Prostate gland (tissue), 2 donors: Measurements from ENCODE around the gene AOC1. TPM values are rescaled to one million over a fixed set of nuclear protein-coding genes. Genes with fewer than 3 reads are reported as not detected.
A peak's percentile ranks its signal among the peaks of the same experiment; 100 is the strongest.
"Not testable (repeated sequence)": the region's sequence is repeated elsewhere in the genome, so short reads cannot be mapped to it uniquely, and the experiment has no call there.

ENCODE experiments used
- DNase-seq: peaks from one replicate; pipeline ENCODE4 v3.0.0-alpha.2; 2019; ENCODE audit warnings: low spot score
- H3K27ac ChIP-seq, 2 donors: fragments of 200-600 bp; sonication (generic); 2 replicates each; pipeline ENCODE4 v1.5.1; 2017 to 2019
- H3K27me3 ChIP-seq: fragments of 200-600 bp; sonication (generic); replicated peaks from 2 replicates; pipeline ENCODE4 v1.5.1; 2019; ENCODE audit not compliant: insufficient read depth
- H3K36me3 ChIP-seq, 2 donors: fragments of 200-600 bp; sonication (generic); 1 replicate in 1 of 2; 2 replicates in 1 of 2; pipeline versions ENCODE4 v1.5.1 to v1.8.1; 2017 to 2019
- H3K4me1 ChIP-seq: fragments of 200-600 bp; sonication (generic); replicated peaks from 2 replicates; pipeline ENCODE4 v1.5.1; 2019
- H3K4me3 ChIP-seq, 2 donors: fragments of 200-600 bp; sonication (generic); 2 replicates each; pipeline ENCODE4 v1.5.1; 2017 to 2019
- H3K9me3 ChIP-seq: fragments of 200-600 bp; sonication (generic); 2 replicates; pipeline ENCODE4 v1.5.1; 2017
- POLR2A ChIP-seq: fragments of 450-650 bp; IDR thresholded peaks from one replicate; pipeline ENCODE4 v1.6.1; 2016; ENCODE audit warnings: antibody characterized with exemption, mild to moderate bottlenecking
- POLR2AphosphoS5 ChIP-seq: sonication (generic); formaldehyde crosslinking; IDR thresholded peaks from one replicate; pipeline ENCODE4 v1.6.1; 2017; ENCODE audit warnings: antibody characterized with exemption
- WGBS: methylation state at CpG from one replicate; pipeline ENCODE4 v1.1.5; 2018; 5-methylcytosine and 5-hydroxymethylcytosine counted together
- intact Hi-C: fragments of 100-400 bp; cut with DNase I; formaldehyde crosslinking; loops from one replicate; pipeline ENCODE4 v1.14.2; 2022
- total RNA-seq, 2 donors: library from RNA; depleted of rRNA; stranded (reverse); fragments of >200 nt; gene quantifications; one replicate each; pipeline ENCODE4 v1.1.0, GENCODE V29; 2016
- TF ChIP-seq, protein P1 (sequence below), 4 experiments: fragments of 200-600 bp in 2 of 4; fragments of 450-650 bp in 2 of 4; sonication (generic) in 2 of 4; IDR thresholded peaks; 1 replicate in 3 of 4; 2 replicates in 1 of 4; pipeline ENCODE4 v1.5.1; 2016 to 2019; ENCODE audit warnings: antibody characterized with exemption in 4 of 4, mild to moderate bottlenecking in 2 of 4, moderate library complexity in 2 of 4

The AOC1 gene
- total RNA-seq, 2 donors from 2014 or later = 2.1 to 3.1 TPM

DNA sequence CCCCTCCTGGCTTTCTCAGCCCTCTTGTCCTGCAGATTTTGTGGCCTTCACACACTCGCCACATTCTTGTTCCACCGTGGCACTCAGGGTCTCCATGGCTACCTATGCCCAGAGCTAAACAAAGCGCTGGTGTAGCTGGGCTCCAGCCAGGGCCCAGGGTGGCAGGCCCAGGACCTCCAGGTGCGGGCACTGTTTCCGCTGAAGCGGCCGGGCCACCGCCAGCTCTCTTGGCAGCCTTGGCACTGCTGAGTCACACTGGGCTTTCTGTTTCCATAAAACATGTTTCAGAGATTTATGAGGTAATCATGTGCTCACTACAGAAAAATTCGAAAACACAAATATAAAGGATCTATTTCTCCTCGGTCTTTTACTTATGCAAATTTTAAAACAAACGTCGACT is 51.3 kb downstream of the AOC1 start:
- intact Hi-C loops = loop anchor here (5.0 kb wide), 1 partner anchor 54 kb away; no protein-coding TSS in a partner anchor

DNA sequence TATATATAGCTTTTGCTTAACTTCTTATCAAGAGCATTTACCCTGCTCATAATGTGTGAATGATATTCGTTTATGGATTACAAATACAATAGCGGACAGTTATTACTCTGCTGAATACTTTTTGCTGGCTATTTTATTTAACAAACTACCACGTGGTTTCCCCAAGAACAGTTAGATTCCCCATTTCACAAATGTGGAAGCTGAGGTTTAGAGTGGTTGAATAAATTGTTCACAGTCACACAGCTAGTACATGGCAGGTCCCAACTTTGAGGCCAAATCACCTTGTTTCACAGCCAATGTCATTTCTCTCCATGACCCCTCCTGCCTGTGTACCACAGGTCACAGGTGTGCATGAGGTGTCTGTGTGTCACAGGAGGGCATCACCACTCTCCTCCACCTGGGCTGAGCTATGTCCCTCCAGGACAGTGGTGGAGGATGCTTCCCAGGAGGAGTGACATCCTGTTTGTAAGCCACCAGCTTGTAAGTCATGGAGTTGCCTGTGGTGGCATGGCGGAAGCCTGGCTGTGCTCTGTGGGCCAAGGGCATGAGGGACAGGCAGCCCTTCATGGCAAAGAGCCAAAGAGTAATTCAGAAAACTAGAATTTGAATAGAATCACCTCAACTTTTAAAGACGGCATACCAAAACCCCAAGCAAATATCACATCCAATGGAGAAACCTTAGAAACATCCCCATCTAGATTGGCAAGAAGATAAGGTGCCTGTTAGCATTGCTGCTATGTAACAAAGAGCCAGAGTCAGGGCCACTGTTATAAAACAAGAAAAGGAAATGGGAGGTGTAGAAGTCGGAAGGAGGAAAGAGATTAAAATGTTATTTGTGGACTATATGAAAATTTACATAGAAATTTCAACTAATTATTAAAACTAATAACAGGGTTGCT is 51.9 kb downstream of the AOC1 start:
- intact Hi-C loops = loop anchor here (5.0 kb wide), 1 partner anchor 53 kb away; no protein-coding TSS in a partner anchor
- H3K27me3 ChIP-seq = no peaks in the 10 kb centered on the region
- no peaks in the 10 kb centered on the region for H3K9me3 ChIP-seq
- peak overlapping the region in 1 of 2 donors; percentile 33 for H3K27ac ChIP-seq
- 40% methylated on average over 6 of the region's 6 CpGs for WGBS
- no peak for DNase-seq
- no peak overlapping the region for H3K4me3 ChIP-seq
- no peak for TF ChIP-seq POLR2AphosphoS5
- TF ChIP-seq POLR2A = no peak
- TF ChIP-seq, protein P1, sequence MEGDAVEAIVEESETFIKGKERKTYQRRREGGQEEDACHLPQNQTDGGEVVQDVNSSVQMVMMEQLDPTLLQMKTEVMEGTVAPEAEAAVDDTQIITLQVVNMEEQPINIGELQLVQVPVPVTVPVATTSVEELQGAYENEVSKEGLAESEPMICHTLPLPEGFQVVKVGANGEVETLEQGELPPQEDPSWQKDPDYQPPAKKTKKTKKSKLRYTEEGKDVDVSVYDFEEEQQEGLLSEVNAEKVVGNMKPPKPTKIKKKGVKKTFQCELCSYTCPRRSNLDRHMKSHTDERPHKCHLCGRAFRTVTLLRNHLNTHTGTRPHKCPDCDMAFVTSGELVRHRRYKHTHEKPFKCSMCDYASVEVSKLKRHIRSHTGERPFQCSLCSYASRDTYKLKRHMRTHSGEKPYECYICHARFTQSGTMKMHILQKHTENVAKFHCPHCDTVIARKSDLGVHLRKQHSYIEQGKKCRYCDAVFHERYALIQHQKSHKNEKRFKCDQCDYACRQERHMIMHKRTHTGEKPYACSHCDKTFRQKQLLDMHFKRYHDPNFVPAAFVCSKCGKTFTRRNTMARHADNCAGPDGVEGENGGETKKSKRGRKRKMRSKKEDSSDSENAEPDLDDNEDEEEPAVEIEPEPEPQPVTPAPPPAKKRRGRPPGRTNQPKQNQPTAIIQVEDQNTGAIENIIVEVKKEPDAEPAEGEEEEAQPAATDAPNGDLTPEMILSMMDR (IDR thresholded peaks at IDR 0.05) = no peak
- H3K4me1 ChIP-seq = no peaks in the 10 kb centered on the region
- no peaks in the 10 kb centered on the region for H3K36me3 ChIP-seq

More for the DNA sequence above, 51.3 kb downstream of the AOC1 start:
- WGBS = 17% methylated on average over 12 of the region's 12 CpGs
- H3K4me1 ChIP-seq = no peaks in the 10 kb centered on the region
- peak; percentile 84 for DNase-seq
- H3K4me3 ChIP-seq = no peak overlapping the region
- peak overlapping the region; percentile 33 to 39 for H3K27ac ChIP-seq
- no peaks in the 10 kb centered on the region for H3K27me3 ChIP-seq
- no peaks in the 10 kb centered on the region for H3K9me3 ChIP-seq
- H3K36me3 ChIP-seq = no peaks in the 10 kb centered on the region
- TF ChIP-seq POLR2AphosphoS5 = peak; percentile 83
- TF ChIP-seq, protein P1 (IDR thresholded peaks at IDR 0.05) = no peak
- TF ChIP-seq POLR2A = no peak

DNA sequence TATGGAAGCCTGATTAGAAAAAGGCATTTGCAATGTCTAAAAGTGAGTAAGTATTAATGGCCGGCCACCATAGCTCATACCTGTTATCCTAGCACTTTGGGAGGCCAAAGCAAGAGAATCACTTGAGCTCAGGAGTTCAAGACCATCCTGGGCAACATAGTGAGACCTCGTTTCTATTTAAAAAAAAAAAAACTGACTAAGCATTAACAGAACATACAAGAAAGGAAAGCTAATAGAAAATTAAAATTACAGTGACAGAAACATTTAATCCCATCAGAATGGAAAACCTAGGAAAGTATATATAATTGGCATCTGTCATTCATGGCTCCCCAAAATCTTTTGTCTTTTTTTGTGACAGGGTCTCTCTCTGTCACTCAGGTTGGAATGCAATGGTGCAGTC is 55.9 kb downstream of the AOC1 start:
- intact Hi-C loops = no loop called here
- Histone ChIP-seq H3K27me3 (no peaks in the 10 kb centered on the region), H3K36me3 (no peaks in the 10 kb centered on the region), H3K4me3 (no peak overlapping the region), H3K9me3 (no peaks in the 10 kb centered on the region), H3K27ac (no peak overlapping the region), H3K4me1 (no peaks in the 10 kb centered on the region)
- 88% methylated on average over 2 of the region's 2 CpGs for WGBS
- TF ChIP-seq, protein P1 (IDR thresholded peaks at IDR 0.05) = no peak
- no peak for TF ChIP-seq POLR2A
- TF ChIP-seq POLR2AphosphoS5 = no peak
- no peak for DNase-seq

GRCh38 chr7:150909200-150909995 is 57.1 kb downstream of the AOC1 start:
- H3K9me3 ChIP-seq = no peaks in the 10 kb centered on the region
- no peaks in the 10 kb centered on the region for H3K27me3 ChIP-seq
- H3K4me1 ChIP-seq = no peaks in the 10 kb centered on the region
- H3K27ac ChIP-seq = no peak overlapping the region
- no peaks in the 10 kb centered on the region for H3K36me3 ChIP-seq
- intact Hi-C loops = no loop called here
- 66% methylated on average over 7 of the region's 8 CpGs for WGBS
- DNase-seq = no peak
- no peak overlapping the region for H3K4me3 ChIP-seq
- TF ChIP-seq, protein P1 (IDR thresholded peaks at IDR 0.05) = no peak
- no peak for TF ChIP-seq POLR2AphosphoS5
- no peak for TF ChIP-seq POLR2A

GRCh38 chr7:150910305-150910995 is 58.1 kb downstream of the AOC1 start:
- intact Hi-C loops, H3K9me3 ChIP-seq, H3K36me3 ChIP-seq, H3K27ac ChIP-seq, H3K27me3 ChIP-seq, H3K4me3 ChIP-seq, DNase-seq, H3K4me1 ChIP-seq: not testable (repeated sequence)
- WGBS = 81% methylated on average over 8 of the region's 8 CpGs
